ENCODE measurements around the gene ADAM12.

ADAM12 gene

DNA sequence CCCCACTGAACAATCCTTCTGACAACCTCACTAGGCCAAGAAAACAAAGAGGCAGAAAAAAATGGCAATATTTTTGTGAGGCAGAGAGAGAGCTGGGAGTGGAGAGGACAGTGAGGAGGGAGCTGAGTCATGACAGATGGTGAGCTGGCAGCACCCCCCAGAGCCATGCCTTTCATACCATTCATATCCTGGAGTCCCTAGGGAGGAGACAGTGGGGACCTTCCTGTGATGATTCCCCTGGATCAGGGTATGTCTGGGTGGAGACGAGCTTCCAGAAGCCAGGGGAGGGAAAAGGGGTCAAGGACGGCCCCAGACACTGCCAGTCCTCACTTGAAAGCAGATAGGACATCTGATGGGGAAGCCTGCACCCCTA, 160.5 kb downstream of the ADAM12 start:
- no peaks in the 10 kb centered on the region for H3K4me1 ChIP-seq (ENCODE audit: control insufficient read depth, insufficient read depth, low read length)
- no peak overlapping the region for H3K27ac ChIP-seq (ENCODE audit: extremely low read depth, low read depth, low read length)
- CTCF ChIA-PET = no interaction called here
- H3K9me3 ChIP-seq (ENCODE audit: control insufficient read depth, insufficient read depth, low read depth, low read length) = no peaks in the 10 kb centered on the region
- H3K4me3 ChIP-seq (ENCODE audit: low read depth, low read length) = no peak overlapping the region
- H3K36me3 ChIP-seq (ENCODE audit: control insufficient read depth in 2 of 2, insufficient read depth in 1 of 2, low read length in 2 of 2) = no peaks in the 10 kb centered on the region
- TF ChIP-seq ZNF624 (tag by site-specific recombination; IDR thresholded peaks at IDR 0.05) (no peak), ZNF394 (tag by site-specific recombination; IDR thresholded peaks at IDR 0.05; ENCODE audit: borderline replicate concordance) (no peak), ZNF155 (tag by site-specific recombination; IDR thresholded peaks at IDR 0.05) (no peak), TSHZ1 (tag by site-specific recombination; IDR thresholded peaks at IDR 0.05; ENCODE audit: borderline replicate concordance) (no peak), ZNF175 (tag by site-specific recombination; IDR thresholded peaks at IDR 0.05) (no peak), BCL11B (tag by site-specific recombination; IDR thresholded peaks at IDR 0.05; ENCODE audit: low read depth) (no peak), ZNF114 (tag by site-specific recombination; IDR thresholded peaks at IDR 0.05) (no peak), ZBTB49 (tag by site-specific recombination; IDR thresholded peaks at IDR 0.05; ENCODE audit: low read depth) (no peak), ZNF830 (tag by site-specific recombination; IDR thresholded peaks at IDR 0.05; ENCODE audit: low read depth) (no peak), ZNF280D (tag by site-specific recombination; IDR thresholded peaks at IDR 0.05) (no peak), ZNF776 (tag by site-specific recombination; IDR thresholded peaks at IDR 0.05; ENCODE audit: borderline replicate concordance) (no peak)
- POLR2A ChIA-PET = no interaction called here

GRCh38 chr10:126226988-126227761, 161.1 kb downstream of the ADAM12 start:
- TF ChIP-seq ZNF747 (tag by site-specific recombination; IDR thresholded peaks at IDR 0.05) (0 out of 2 replicates have a peak, but pooled peaks have one; percentile 68), ZNF660 (tag by site-specific recombination; IDR thresholded peaks at IDR 0.05) (no peak), ZNF513 (tag by site-specific recombination; IDR thresholded peaks at IDR 0.05) (peak; percentile 93), ZNF600 (tag by site-specific recombination; IDR thresholded peaks at IDR 0.05) (peak; percentile 33; the same call in 1 of the 2 replicates), ZNF776 (tag by site-specific recombination; IDR thresholded peaks at IDR 0.05; ENCODE audit: borderline replicate concordance) (0 out of 2 replicates have a peak, but pooled peaks have one; percentile 11), ZNF202 (tag by site-specific recombination; IDR thresholded peaks at IDR 0.05; ENCODE audit: borderline replicate concordance) (no peak), ZNF548 (tag by site-specific recombination; IDR thresholded peaks at IDR 0.05) (no peak), ZNF707 (tag by site-specific recombination; IDR thresholded peaks at IDR 0.05) (no peak)
- H3K9me3 ChIP-seq (ENCODE audit: control insufficient read depth, insufficient read depth, low read depth, low read length) = no peaks in the 10 kb centered on the region
- no peaks in the 10 kb centered on the region for H3K36me3 ChIP-seq (ENCODE audit: control insufficient read depth in 2 of 2, insufficient read depth in 1 of 2, low read length in 2 of 2)
- POLR2A ChIA-PET = no interaction called here
- H3K4me3 ChIP-seq (ENCODE audit: low read depth, low read length) = no peak overlapping the region
- no peaks in the 10 kb centered on the region for H3K4me1 ChIP-seq (ENCODE audit: control insufficient read depth, insufficient read depth, low read length)
- no peak overlapping the region for H3K27ac ChIP-seq (ENCODE audit: extremely low read depth, low read depth, low read length)
- CTCF ChIA-PET = no interaction called here
